Measurements from ENCODE around the gene POLR3A. TPM values are rescaled to one million over a fixed set of nuclear protein-coding genes. Genes with fewer than 3 reads are reported as not detected.

The POLR3A gene
- total RNA-seq, 2 experiments from 2014 or later: 18.3 to 19.3 TPM

- DNase-seq (no peak), ATAC-seq (no peak)
- CTCF ChIA-PET: no interaction called here
- intact Hi-C loops (cut with DNase I, micrococcal nuclease): no loop called here
- H3K27ac Mint-ChIP-seq: no peak overlapping the region
- H3K4me3 Mint-ChIP-seq: no peak overlapping the region
- peaks cover 4% of the 10 kb centered on the region for H3K4me1 Mint-ChIP-seq
- no peaks in the 10 kb centered on the region for H3K9me3 Mint-ChIP-seq (ENCODE audit: low read depth)
- peaks cover 8% of the 10 kb centered on the region for H3K27me3 Mint-ChIP-seq
- H3K36me3 Mint-ChIP-seq (ENCODE audit: low read depth): no peaks in the 10 kb centered on the region
- POLR2A ChIA-PET: no interaction called here
Measured at GRCh38 chr10:77939561-77940001, 89.7 kb downstream of the POLR3A start.

DNA sequence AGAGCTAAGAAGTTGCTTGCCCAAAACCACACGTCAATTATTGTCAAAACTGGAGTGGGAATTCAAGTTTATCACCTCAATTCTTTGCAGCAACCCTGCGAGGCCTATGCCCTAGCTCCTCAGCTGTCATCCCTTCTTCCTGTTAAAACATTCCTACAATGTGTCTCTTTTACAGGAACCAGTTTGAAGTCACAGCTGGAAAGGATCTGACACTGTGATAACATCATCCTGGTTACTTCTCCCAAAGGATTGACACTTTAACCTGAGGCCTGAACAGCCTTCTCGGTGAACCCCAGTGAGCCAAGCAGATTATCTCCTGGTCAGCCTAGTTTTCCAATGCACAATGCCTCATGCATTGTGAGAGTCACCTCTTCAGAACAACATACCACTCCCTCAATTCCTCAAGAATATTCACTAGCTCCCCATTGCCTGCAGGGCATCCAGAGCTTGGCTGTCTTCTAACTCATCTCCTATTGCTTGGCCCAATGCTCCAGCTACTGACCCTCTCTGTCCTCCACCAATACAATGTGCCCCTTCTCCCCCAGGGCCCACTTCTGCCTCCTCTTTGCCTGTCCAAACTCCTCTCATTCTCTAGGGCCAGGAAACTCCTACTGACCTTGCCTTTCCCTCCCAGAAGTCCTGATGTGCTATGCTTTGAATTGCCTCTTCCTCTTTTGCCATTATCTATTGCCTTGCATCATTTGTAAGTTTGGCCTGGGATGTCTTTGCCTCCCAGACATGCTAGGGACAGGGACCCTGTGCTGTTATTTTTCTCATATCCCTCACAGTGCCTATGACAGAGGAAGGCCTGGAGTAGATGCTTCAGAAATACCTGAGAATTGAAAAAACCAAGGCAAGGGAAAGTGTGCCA is 92.4 kb downstream of the POLR3A start:
- H3K36me3 Mint-ChIP-seq (ENCODE audit: low read depth): no peaks in the 10 kb centered on the region
- H3K4me3 Mint-ChIP-seq: no peak overlapping the region
- no peak for ATAC-seq
- no peaks in the 10 kb centered on the region for H3K4me1 Mint-ChIP-seq
- intact Hi-C loops (cut with DNase I, micrococcal nuclease): no loop called here
- no peak overlapping the region for H3K27ac Mint-ChIP-seq
- ChIA-PET POLR2A (interaction anchor here (0.7 kb wide), 1 partner anchor 1032 kb away, joined by 3 read pairs; no protein-coding TSS in a partner anchor), CTCF (no interaction called here)
- no peaks in the 10 kb centered on the region for H3K9me3 Mint-ChIP-seq (ENCODE audit: low read depth)
- H3K27me3 Mint-ChIP-seq: peaks cover 2% of the 10 kb centered on the region
- no peak for DNase-seq

- Mint-ChIP-seq H3K36me3 (ENCODE audit: low read depth) (no peaks in the 10 kb centered on the region), H3K9me3 (ENCODE audit: low read depth) (no peaks in the 10 kb centered on the region), H3K4me1 (peaks cover 3% of the 10 kb centered on the region), H3K27me3 (peaks cover 25% of the 10 kb centered on the region), H3K4me3 (no peak overlapping the region), H3K27ac (no peak overlapping the region)
- POLR2A ChIA-PET: no interaction called here
- intact Hi-C loops (cut with DNase I, micrococcal nuclease): no loop called here
- ATAC-seq: no peak
- CTCF ChIA-PET: no interaction called here
- no peak for DNase-seq
Measured at GRCh38 chr10:77932016-77932715, 97.1 kb downstream of the POLR3A start.

- DNase-seq (peak; percentile 11), ATAC-seq (no peak)
- ChIA-PET POLR2A (no interaction called here), CTCF (interaction anchor here (1.3 to 1.4 kb wide), 2 partner anchors 46 to 54 kb away, joined by 3 read pairs; no protein-coding TSS in a partner anchor)
- no peaks in the 10 kb centered on the region for H3K36me3 Mint-ChIP-seq (ENCODE audit: low read depth)
- peaks cover 42% of the 10 kb centered on the region for H3K27me3 Mint-ChIP-seq
- no peaks in the 10 kb centered on the region for H3K9me3 Mint-ChIP-seq (ENCODE audit: low read depth)
- intact Hi-C loops (cut with DNase I, micrococcal nuclease): loop anchor here (2.0 to 5.0 kb wide), 3 partner anchors 80 to 100 kb away; partner anchors contain the start of gene POLR3A (in 1 of the 2)
- peak overlapping the region; percentile 60 for H3K4me3 Mint-ChIP-seq
- peaks cover 7% of the 10 kb centered on the region for H3K4me1 Mint-ChIP-seq
- peak overlapping the region; percentile 21 for H3K27ac Mint-ChIP-seq
Measured at GRCh38 chr10:77927402-77928246, 101.7 kb downstream of the POLR3A start.

- Mint-ChIP-seq H3K27ac (peak within 1 kb of the TSS; percentile 21), H3K36me3 (ENCODE audit: low read depth) (no peaks in the 10 kb centered on the region), H3K4me1 (peaks cover 7% of the 10 kb centered on the region), H3K27me3 (peaks cover 42% of the 10 kb centered on the region), H3K4me3 (peak within 1 kb of the TSS; percentile 60), H3K9me3 (ENCODE audit: low read depth) (no peaks in the 10 kb centered on the region)
- ChIA-PET CTCF (interaction anchor here (1.1 kb wide), 1 partner anchor 213 kb away, joined by 3 read pairs; no protein-coding TSS in a partner anchor), POLR2A (no interaction called here)
- intact Hi-C loops (cut with DNase I, micrococcal nuclease): loop anchor here (2.0 to 5.0 kb wide), 3 partner anchors 79 to 101 kb away; partner anchors contain the start of gene POLR3A (in 1 of the 2)
- ATAC-seq: peak; percentile 71
- peak; percentile 48 for DNase-seq
Measured at GRCh38 chr10:77926566-77927401, 102.5 kb downstream of the POLR3A start, which contains the start of gene DLG5. TSS of gene DLG5 (minus strand) at chr10:77926755. CDS start at chr10:77926520, 235 bp downstream.

DNA sequence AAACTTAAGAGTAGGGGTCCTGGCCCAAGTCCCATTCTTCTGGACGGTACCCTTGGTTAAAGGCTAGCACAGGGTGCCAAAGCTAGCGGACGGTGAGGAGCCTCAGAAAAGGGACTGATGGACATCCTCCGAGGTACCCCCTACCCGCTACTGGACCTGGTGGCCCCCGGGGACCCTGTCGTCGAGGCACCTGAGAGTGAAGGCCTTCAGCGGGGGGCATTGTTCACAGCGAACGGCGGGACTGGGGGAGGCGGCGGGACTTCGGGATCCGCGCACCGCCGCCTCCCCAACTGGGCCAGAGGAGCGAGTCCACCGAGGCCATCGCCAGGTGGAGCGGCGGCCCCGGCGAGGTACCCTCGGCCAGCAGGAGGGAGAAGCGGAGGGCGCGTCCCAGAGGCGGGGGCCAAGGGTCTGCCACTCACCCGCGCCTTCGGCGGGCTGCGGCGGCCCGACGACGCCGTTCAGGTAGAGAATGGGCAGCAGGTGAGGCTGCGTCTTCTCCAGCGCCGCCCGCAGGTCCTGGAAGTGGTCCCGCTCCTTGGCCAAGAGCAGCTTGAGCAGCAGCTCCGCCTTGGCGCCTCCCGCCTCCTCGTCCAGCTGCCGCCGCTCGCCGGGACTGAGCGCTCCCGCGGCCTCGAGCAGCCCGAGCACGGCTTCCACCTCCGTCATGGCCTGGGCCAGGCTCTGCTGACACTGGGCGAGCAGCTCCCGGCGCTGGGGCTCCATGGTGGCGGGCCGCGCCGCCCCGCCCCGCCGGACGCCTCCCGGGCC is 103.3 kb downstream of the POLR3A start:
- intact Hi-C loops (cut with DNase I, micrococcal nuclease): loop anchor here (2.0 to 5.0 kb wide), 3 partner anchors 79 to 101 kb away; partner anchors contain the start of gene POLR3A (in 1 of the 2)
- Mint-ChIP-seq H3K4me1 (peaks cover 7% of the 10 kb centered on the region), H3K9me3 (ENCODE audit: low read depth) (no peaks in the 10 kb centered on the region), H3K36me3 (ENCODE audit: low read depth) (no peaks in the 10 kb centered on the region), H3K27ac (no peak overlapping the region), H3K4me3 (peak overlapping the region; percentile 35), H3K27me3 (peaks cover 38% of the 10 kb centered on the region)
- ATAC-seq (peak; percentile 72), DNase-seq (peak; percentile 48)
- ChIA-PET CTCF (interaction anchor here (0.8 to 1.1 kb wide), 2 partner anchors 212 to 1307 kb away, joined by 3 read pairs; no protein-coding TSS in a partner anchor), POLR2A (interaction anchor here (0.6 kb wide), 1 partner anchor 141 kb away, joined by 5 read pairs; no protein-coding TSS in a partner anchor)

DNA sequence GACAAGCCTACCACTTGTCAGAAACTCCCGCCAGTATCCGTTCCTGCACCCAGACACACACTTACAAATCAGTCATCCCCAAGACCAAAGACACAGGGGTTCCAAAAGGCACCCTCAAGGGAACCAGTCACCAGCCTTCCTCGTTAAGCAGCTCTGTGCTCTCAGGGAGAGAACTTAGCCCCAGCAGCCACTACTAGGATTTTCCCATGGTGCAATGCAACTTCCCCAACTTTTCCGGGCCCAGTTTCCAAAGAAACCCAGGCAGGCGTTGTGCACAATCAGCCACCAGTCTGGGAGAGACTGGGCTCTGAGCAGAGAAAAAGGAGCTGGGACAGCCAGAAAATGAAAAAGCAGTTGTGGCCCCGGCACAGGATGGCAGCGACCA is 103.9 kb downstream of the POLR3A start:
- intact Hi-C loops (cut with DNase I, micrococcal nuclease): loop anchor here (5.0 kb wide), 2 partner anchors 78 to 102 kb away; partner anchors contain the start of gene POLR3A (in 1 of the 2)
- Mint-ChIP-seq H3K36me3 (ENCODE audit: low read depth) (no peaks in the 10 kb centered on the region), H3K27ac (no peak overlapping the region), H3K9me3 (ENCODE audit: low read depth) (no peaks in the 10 kb centered on the region), H3K4me1 (peaks cover 7% of the 10 kb centered on the region), H3K27me3 (peaks cover 38% of the 10 kb centered on the region), H3K4me3 (peak overlapping the region; percentile 35)
- DNase-seq (no peak), ATAC-seq (no peak)
- CTCF ChIA-PET: interaction anchor here (0.8 kb wide), 1 partner anchor 1307 kb away, joined by 3 read pairs; no protein-coding TSS in a partner anchor
- POLR2A ChIA-PET: interaction anchor here (0.6 kb wide), 1 partner anchor 140 kb away, joined by 5 read pairs; no protein-coding TSS in a partner anchor

- intact Hi-C loops (cut with DNase I, micrococcal nuclease): no loop called here
- Mint-ChIP-seq H3K4me1 (peaks cover 7% of the 10 kb centered on the region), H3K36me3 (ENCODE audit: low read depth) (no peaks in the 10 kb centered on the region), H3K4me3 (no peak overlapping the region), H3K27me3 (peaks cover 25% of the 10 kb centered on the region), H3K27ac (no peak overlapping the region), H3K9me3 (ENCODE audit: low read depth) (no peaks in the 10 kb centered on the region)
- ATAC-seq: no peak
- DNase-seq: no peak
- CTCF ChIA-PET: no interaction called here
- POLR2A ChIA-PET: no interaction called here
Measured at GRCh38 chr10:77922566-77923179, 106.6 kb downstream of the POLR3A start.

- ATAC-seq (no peak), DNase-seq (no peak)
- no peaks in the 10 kb centered on the region for H3K36me3 Mint-ChIP-seq (ENCODE audit: low read depth)
- no peak overlapping the region for H3K27ac Mint-ChIP-seq
- ChIA-PET POLR2A (no interaction called here), CTCF (no interaction called here)
- H3K4me1 Mint-ChIP-seq: peaks cover 4% of the 10 kb centered on the region
- intact Hi-C loops (cut with DNase I, micrococcal nuclease): no loop called here
- no peak overlapping the region for H3K4me3 Mint-ChIP-seq
- no peaks in the 10 kb centered on the region for H3K9me3 Mint-ChIP-seq (ENCODE audit: low read depth)
- peaks cover 19% of the 10 kb centered on the region for H3K27me3 Mint-ChIP-seq
Measured at GRCh38 chr10:77922055-77922454, 107.3 kb downstream of the POLR3A start.

All from activated CD4-positive, alpha-beta T cell treated with anti-CD3 and anti-CD28 coated beads for 36 hours (primary cell).